Measurements from ENCODE around the gene SLC26A2.
"Not testable (repeated sequence)": the region's sequence is repeated elsewhere in the genome, so short reads cannot be mapped to it uniquely, and the experiment has no call there.

SLC26A2 gene

DNA sequence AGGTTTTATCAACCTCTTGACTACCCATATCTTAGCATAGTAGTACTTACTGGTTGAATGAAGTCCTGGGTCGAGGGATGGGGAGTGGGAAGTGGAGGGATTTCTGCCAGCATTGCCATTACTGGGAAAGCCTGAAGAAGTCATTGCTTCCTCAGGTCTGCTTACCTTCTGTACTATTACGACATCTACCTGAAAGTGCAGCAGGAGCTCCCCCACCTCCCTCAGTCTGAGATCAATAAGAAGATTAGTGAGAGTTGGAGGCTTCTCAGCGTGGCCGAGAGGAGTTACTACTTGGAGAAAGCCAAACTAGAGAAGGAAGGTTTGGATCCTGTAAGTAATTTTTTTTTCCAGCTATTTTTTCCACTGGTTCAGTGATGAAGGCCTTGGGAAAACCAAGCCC lies 45.8 kb downstream of the SLC26A2 start:
- DNase-seq (ENCODE audit: low read depth) = no peak

- DNase-seq (ENCODE audit: low read depth) = no peak
Observed at GRCh38 chr5:150007050-150007449, 46.5 kb downstream of the SLC26A2 start.

GRCh38 chr5:150009671-150010387 lies 49.3 kb downstream of the SLC26A2 start:
- no peak for DNase-seq (ENCODE audit: low read depth)

GRCh38 chr5:150013931-150014330 lies 53.4 kb downstream of the SLC26A2 start:
- no peak for DNase-seq (ENCODE audit: low read depth)

DNA sequence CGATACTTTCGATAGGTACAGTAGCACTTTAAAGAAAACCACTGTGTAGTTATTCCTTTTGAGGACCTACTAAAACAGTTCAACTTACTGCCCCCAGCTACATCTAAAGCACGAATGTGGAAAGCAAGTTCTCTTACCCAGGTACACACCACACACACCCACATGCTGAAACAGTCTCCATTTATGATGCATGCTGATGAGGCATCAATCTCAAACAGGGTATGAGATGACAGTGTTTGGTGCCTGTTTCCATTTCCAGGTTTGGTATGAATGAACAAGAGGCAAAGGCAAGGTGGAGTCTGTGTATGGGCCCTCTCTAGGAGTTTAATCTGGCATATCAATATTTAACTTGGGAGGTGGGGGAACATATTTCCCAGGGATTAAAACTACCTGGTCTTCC lies 53.9 kb downstream of the SLC26A2 start:
- DNase-seq (ENCODE audit: low read depth) = no peak

DNA sequence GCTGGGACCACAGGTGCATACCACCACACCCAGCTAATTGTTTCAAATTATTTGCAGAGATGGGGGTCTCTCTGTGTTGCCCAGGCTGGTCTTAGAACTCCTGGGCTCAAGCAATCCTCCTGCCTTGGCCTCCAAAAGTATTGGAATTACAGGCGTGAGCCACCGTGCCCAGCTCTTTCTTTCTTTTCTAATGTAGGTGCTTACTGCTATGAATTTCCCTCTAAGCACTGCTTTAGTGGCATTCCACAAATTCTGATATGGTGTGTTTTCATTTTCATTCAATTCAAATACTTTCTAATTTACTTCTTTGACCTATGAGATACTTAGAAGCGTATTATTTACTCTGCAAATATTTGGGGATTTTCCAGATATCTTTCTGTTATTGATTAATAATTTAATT lies 54.9 kb downstream of the SLC26A2 start:
- no peak for DNase-seq (ENCODE audit: low read depth)

- no peak for DNase-seq (ENCODE audit: low read depth)
Observed at GRCh38 chr5:150016537-150016936, 56.0 kb downstream of the SLC26A2 start.

DNA sequence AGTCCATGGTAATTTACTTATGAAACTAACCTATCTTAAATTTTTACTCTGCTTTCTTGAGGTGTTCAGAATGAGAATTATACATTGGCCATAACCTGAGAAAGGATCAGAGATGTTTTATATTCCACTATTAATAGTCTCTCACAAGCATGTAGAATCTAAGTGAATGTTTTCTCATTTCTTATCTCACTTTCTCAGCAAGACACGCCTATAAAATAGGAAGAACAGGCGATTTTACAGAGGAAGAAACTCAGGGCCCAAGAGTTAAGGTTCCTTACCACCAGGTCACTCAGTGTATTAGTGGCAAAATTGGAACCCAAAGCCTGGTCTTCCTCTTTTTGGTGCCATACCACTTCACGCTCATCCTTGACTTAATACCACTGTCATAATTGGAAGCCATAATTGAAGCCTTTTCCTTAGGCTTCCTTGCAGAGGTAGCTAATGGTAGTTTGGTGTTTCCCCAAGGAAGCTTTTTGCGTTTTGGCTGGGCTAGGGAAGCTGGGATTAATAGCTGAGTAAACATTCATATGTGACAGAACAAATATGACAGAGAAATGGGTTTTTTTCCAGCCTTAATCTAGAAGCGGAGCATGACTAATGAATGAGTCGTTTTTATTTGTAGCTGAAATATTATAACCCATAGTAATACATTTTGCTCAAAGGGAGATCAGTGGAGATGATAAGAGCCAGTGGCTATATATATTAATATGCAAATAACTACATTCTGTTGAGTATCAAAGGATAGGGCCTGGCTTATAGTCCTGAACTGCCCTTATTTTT lies 56.9 kb downstream of the SLC26A2 start:
- no peak for DNase-seq (ENCODE audit: low read depth)

GRCh38 chr5:150020249-150020648 lies 59.7 kb downstream of the SLC26A2 start:
- DNase-seq (ENCODE audit: low read depth) = no peak

DNA sequence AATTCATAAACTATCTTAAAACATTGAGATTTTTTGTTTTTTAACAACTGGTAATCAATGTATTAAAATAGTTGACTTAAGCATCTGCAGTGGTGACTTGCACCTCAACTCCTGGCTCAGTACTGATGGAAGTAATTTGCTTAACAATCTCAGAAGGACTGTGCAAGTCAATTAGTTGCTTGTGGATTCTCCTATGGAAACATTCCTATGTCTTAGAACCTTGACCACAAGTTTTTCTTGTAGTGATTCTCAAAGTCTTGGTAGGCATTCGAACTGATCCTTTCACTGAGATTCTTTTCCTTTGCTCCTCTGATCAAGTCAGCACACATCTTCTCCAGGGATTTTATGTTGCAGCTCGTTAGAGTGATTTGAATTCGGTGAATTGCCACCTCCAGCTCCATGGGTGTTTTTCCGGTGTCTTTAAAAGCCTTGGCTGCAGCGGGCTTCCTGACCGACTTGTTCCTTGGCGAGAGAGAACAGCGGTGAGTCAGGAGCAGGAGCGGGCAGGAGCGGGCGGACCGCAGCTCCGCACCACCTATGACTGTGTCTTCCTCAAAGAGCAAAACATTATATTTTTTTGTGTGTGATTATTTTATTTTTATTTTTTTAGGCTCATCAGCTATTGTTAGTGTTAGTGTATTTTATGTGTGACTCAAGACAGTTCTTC lies 61.1 kb downstream of the SLC26A2 start:
- no peak for DNase-seq (ENCODE audit: low read depth)

DNA sequence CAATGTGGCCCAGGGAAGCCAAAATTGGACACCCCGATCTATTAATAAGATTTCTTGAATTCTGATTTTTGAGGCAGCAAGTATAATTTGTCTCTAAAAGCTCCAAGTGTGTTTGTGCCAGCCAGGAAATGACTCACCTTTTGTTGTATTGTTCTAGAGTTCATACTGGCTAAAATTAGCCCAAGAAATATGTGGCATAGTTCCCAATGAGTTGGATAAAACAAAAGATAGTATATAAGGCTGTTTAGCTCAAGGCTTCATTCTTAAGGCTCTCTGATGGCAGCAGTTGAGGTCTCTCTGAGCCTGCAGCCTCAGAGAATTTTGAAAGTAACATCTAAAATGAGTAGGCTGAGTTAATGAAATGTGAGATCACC lies 61.6 kb downstream of the SLC26A2 start:
- no peak for DNase-seq (ENCODE audit: low read depth)

GRCh38 chr5:150022681-150023080 lies 62.1 kb downstream of the SLC26A2 start:
- no peak for DNase-seq (ENCODE audit: low read depth)

- no peak for DNase-seq (ENCODE audit: low read depth)
Observed at GRCh38 chr5:150023136-150023535, 62.6 kb downstream of the SLC26A2 start.

GRCh38 chr5:150024346-150024984 lies 63.9 kb downstream of the SLC26A2 start:
- DNase-seq (ENCODE audit: low read depth) = no peak

DNA sequence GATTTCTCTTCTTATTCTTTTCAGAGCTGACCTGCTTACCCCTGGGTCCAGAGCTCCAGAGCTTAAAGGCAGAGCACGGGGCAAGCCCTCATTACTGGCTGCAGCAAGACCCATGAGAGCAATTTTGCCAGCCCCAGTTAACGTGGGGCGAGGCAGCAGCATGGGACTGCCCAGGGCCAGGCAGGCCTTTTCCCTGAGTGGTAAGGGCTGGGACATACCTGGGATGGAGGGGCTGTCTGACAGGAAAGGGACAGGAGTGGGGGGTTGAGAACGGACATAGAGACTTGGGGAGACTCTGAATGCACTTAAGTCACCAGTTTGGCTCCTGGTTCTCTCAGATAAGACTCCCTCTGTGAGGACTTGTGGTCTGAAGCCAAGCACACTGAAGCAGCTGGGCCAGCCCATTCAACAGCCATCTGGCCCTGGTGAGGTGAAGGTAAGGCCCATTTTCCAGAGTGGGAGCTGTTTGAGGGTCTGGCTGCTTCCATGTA lies 66.2 kb downstream of the SLC26A2 start:
- DNase-seq (ENCODE audit: low read depth) = no peak

DNA sequence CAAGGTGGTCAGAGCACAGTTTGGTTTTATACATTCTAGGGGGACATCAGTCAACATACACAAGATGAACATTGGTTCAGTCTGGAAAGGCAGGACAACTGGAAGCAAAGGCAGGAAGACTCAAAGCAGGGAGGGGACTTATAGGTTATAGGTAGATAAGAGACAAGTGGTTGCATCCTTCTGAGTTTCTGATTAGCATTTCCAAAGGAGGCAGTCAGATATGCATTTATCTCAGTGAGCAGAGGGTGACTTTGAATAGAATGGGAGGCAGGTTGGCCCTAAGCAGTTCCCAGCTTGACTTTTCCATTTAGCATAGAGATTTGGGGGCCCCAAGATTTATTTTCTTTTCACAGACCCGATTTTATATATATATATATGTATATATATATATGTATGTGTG lies 67.5 kb downstream of the SLC26A2 start:
- not testable (repeated sequence) for DNase-seq (ENCODE audit: low read depth)

GRCh38 chr5:150033334-150033733 lies 72.8 kb downstream of the SLC26A2 start:
- no peak for DNase-seq (ENCODE audit: low read depth)

GRCh38 chr5:150034662-150035061 lies 74.1 kb downstream of the SLC26A2 start:
- DNase-seq (ENCODE audit: low read depth) = no peak

- no peak for DNase-seq (ENCODE audit: low read depth)
Observed at GRCh38 chr5:150035139-150035895, 74.8 kb downstream of the SLC26A2 start.

GRCh38 chr5:150036513-150036912 lies 76.0 kb downstream of the SLC26A2 start:
- DNase-seq (ENCODE audit: low read depth) = no peak

Data from stimulated activated CD8-positive, alpha-beta memory T cell treated with anti-CD3 and anti-CD28 coated beads, Interleukin-4, amount 100 ng/mL, for 24 hours (primary cell).